NCI-H748 (cell line): Measurements from ENCODE around the gene FAM32A.

ENCODE experiments used
- DNase-seq: peaks from one replicate; lab custom pipeline; 2025; ENCODE audit not compliant: unreplicated experiment; lab: John Stamatoyannopoulos, UW

The FAM32A gene

GRCh38 chr19:16201011-16201391 is 15.8 kb downstream of the FAM32A start:
- no peak for DNase-seq

DNA sequence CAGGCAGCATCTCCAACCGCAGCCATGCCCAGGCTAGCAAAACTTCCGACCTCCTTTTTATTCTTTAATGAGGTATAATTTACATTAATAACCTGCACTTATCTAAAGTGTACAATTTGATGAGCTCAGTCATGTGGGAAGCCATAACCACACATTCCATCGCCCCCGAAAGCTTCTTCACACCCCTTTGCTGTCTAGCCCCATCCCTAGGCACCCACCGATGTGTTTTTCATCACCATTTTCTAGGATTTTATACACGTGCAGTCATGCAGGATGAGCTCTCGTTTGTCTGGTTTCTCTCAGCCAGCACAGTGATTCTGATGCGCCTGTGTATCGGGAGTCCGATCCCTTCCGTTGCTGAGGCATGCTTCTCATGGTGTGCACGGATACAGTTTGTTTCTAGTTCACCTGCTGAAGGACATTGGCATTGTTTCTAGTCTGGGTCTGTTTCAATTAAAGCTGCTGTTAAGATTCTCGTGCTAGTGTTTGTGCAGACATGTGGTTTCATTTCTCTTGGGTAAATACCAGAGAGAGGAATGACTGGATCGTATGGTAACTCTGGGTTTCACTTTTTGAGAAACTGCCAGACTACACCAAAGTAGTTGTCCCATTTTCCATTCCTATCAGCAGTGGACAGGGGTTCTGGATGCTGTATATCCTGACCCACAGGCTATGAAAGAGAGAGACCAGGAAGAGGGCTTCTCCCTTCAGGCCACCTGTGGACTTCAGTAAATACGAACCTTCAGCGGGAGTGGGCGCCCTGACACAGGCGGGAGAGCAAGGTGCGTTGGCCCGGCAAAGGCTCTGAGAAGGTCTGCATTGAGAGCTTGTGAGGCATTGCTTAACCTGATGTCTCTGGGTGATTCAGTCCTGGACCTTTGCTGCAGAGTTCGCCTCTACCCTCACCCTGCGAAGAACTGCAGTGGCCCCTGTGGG is 17.4 kb downstream of the FAM32A start:
- no peak for DNase-seq

DNA sequence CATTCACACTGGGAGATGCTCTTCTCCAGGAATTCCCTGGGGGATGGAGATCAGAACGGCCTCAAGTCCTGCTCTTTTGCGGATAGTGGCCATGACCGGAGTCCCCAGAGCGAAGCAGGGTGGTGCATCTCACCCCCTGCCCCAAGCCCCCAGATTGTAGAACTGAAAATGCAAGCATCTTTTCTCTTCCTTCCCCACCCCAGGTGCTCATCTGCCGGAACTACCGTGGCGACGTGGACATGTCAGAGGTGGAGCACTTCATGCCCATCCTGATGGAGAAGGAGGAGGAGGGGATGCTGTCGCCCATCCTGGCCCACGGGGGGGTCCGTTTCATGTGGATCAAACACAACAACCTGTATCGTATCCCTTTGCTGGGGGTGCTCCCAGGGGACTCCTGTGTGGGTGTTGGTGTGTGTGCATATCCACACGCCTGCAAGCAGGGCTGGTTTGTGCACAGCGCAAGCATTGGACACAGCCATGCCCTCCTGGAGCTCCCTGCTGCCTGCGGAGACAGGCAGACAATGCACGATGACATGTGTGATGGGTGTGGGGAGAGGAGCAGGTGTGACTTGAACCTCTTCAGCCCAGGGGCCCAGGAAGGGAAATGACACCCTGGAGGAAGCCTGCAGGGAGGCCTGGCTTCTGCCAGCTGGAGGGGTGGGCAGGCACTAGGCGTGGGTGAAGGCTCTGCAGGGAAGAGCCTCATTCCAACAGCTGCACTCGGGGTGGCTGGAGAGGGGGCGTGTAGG is 18.2 kb downstream of the FAM32A start:
- DNase-seq: no peak

GRCh38 chr19:16204005-16204294 is 18.7 kb downstream of the FAM32A start:
- no peak for DNase-seq

- DNase-seq: no peak
Observed at GRCh38 chr19:16205205-16206045, 20.2 kb downstream of the FAM32A start.

- no peak for DNase-seq
Observed at GRCh38 chr19:16206046-16206605, 20.9 kb downstream of the FAM32A start.

GRCh38 chr19:16206637-16207036 is 21.4 kb downstream of the FAM32A start:
- no peak for DNase-seq

- no peak for DNase-seq
Observed at GRCh38 chr19:16207063-16207462, 21.9 kb downstream of the FAM32A start.

DNA sequence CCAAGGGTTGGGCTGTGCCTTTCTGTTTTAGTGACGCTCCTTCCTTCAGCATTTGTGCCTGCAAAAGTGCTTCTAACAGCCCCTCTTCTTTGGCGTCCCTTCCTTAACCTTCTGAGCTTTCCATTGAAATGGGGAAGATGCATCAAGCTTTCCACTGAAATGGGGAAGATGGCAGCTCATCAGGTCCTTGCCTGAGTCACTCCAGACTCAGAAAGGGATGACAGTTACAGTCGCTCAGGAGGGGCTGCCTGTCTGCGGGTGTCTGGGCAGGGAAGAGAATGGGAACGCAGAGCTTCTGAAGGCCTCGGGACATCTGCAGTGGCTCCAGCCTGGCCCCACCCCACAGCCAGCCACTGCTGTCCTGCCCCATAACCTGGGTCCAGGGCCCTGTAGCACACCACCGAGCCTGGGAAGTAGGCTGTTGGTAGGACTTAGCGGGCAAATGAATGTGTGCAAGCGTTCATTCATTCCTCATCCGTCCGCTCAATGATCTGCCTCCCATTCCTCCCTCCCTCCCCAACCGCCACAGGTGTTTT is 22.3 kb downstream of the FAM32A start:
- no peak for DNase-seq

- DNase-seq: no peak
Observed at GRCh38 chr19:16208064-16208759, 23.0 kb downstream of the FAM32A start.

DNA sequence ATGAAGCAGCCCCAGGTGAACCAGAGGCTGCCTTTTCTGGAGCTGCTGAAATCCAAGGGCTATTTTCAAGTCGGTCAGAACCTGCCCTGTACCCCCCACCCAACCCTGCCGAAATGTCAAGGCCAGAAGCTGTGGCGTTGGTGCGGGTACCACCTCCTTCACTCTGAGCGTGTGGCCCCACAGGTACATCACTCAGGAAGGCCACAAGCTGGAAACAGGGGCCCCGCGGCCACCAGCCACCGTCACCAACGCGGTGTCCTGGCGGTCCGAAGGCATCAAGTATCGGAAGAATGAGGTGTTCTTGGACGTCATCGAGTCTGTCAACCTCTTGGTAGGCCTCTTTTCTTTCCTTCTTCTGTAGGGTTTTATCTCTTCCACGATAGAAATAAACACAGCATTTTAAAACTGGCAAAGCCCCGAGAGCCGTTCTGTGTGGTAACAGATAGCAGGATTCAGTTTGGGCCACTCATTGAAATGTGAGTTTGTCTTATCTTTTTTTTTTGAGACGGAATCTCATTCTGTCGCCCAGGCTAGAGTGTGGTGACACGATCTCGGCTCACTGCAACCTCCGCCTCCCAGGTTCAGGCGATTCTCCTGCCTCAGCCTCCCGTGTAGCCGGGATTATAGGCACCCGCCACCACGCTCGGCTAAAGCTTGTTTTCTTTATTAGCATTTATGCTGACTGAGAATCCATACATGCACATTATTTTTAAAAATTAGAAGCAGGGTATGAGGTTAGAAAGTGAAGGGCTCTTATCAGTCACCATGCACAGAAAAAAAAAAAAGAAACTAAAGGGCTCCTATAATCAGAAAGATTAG is 23.8 kb downstream of the FAM32A start:
- DNase-seq: no peak

GRCh38 chr19:16210168-16210567 is 25.0 kb downstream of the FAM32A start:
- no peak for DNase-seq

DNA sequence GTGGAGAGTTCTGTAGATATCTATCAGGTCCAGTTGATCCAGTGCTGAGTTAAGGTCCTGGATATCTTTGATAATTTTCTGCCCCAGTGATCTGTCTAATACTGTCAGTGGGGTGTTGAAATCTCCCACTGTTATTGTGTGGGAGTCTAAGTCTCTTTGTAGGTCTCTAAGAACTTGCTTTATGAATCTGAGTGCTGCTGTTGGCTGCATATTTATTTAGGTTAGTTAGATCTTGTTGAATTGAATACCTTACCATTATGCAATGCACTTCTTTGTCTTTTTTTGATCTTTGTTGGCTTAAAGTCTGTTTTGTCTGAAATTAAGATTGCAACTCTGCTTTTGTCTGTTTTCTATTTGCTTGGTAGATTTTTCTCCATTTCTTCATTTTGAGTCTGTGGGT is 27.9 kb downstream of the FAM32A start:
- DNase-seq: no peak

DNA sequence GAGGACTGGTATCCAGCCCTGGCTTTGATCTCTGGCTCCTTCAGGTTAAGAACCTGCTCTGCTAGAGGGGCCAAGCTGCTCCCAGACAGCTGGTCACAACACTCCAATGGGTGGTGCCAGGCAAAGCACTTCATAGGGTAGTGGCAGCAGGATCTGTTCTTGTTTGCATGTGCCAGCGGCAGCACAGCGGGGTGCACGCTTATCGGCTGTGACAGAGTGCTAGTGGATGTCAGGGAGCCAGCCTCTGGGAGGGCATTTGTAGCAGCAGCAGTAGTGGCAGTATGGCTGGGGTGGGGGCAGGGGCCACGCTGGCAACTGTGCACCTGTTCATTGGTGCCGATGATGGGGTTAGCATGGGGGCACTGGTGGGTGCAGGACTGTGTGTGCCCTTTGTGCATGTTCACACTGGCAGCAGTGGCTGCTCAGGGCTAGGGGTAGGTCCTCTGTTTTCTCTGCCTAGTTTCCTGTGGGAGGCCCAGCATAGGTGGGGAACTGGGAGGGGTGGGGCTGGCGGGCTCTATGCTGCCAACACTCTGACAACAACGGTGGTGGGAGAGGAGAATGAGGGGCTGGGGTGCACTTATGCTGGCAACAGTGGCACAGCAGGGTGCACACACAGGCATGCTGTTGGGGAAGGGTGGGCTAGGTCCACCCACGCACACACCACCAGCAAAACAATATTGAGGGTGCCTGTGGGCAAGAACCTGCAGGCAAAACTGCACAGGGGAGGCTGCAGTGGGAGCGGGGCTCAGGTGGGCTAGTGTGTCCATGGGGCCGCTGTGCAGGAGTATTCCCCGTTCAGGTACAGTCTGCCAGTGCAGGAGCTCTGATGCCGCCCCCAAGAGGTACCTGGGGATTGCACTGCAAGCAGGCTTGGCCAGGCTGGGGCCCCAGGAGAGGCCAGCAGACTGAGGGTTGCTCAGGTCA is 31.8 kb downstream of the FAM32A start:
- no peak for DNase-seq

DNA sequence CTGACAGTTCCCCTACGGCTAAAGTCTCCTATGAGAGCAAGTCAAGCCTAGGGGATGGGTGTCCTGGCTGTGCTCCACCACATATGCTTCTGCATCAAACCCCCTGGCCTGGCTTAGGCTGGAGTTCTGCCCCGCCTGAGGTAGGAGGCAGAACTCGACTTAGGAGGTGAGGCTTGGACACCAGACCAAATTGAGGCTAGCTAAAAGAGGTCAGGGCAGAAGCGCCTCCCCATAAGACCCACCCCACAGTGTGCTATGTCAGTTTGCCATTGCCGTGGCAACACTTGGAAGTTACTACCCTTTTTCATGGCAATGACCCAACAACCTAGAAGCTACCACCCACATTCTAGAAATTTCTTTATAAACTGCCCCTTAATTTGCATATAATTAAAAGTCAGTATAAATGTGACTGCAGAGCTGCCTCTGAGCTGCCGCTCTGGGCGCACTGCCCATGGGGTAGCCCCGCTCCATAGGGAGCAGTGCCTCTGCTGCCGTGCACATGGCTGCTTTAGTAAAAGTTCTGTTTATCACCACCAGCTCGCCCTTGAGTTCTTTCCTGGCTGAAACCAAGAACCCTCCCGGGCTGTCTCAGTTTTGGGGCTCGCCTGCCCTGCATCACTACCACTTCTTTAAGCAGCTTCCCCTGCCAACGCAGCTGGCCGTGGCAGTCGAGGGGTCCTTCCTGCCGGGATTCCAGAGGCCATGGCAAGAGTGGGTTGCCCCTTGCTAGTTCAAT is 32.7 kb downstream of the FAM32A start:
- no peak for DNase-seq

DNA sequence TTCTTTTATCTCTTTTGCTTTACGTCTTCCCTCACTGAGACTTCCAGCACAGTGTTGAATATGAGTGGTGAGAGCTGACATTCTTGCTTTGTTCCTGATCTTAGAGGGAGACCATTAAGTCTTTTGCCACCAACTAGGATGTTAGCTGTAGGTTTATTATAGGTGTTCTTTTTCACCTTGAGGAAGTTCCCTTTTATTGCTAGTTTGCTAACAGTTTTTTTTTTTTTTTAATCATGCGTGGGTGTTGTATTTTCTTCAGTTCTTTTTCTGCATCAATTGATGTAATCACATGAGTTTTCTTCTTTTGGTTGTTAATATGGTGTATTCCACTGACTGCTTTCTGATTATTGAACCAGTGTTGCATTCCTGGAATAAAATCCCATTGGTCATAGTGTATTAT is 33.6 kb downstream of the FAM32A start:
- DNase-seq: no peak

- no peak for DNase-seq
Observed at GRCh38 chr19:16222806-16223205, 37.6 kb downstream of the FAM32A start.

DNA sequence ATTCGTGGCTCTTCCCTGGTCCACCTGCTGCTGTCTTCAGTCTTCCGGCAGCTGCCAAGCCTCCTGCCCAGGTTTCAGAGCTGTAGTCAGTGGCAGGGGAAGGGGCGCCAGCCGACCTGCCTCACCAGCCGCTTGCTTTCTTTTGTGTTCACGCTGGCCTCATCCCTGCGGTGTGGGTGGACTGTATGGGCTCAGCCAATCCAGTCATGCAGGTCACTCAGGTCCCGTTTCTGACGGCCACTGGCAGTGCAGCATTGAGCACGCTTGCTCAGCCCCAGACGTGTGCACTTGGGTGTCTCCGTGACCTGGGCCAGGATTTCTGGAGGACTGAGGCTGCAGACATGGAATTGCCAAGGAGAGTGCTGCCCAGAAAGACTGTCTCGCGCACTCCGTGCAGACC is 38.5 kb downstream of the FAM32A start:
- no peak for DNase-seq
